ENCODE results near the gene PSMD4. TPM values are rescaled to one million over a fixed set of nuclear protein-coding genes. Genes with fewer than 3 reads are reported as not detected.

PSMD4 gene
- polyA plus RNA-seq, 3 donors = 115 to 142 (median 130) TPM

Other genes starting within 250 kb of the PSMD4 start
- gene MINDY1, start 247.8 kb upstream of the PSMD4 start, polyA plus RNA-seq = 10 to 100 TPM; 12.0 to 24.0 (median 13.9) TPM
- gene PRUNE1, start 246.3 kb upstream of the PSMD4 start, polyA plus RNA-seq = 10 to 100 TPM in 1 of 3 donors, 1 to 10 TPM in 2; 8.6 to 14.2 (median 9.9) TPM
- gene BNIPL, start 218.1 kb upstream of the PSMD4 start, polyA plus RNA-seq = 1 to 10 TPM in 1 of 3 donors, under 1 TPM in 2; 0.16 to 1.1 (median 0.34) TPM
- gene C1orf56, start 207.0 kb upstream of the PSMD4 start, polyA plus RNA-seq = 1 to 10 TPM; 1.8 to 5.0 (median 3.9) TPM
- 10 to 100 TPM; 25.9 to 72.3 (median 64.3) TPM for gene CDC42SE1, start 195.1 kb upstream of the PSMD4 start, polyA plus RNA-seq
- 1 to 10 TPM in 2 of 3 donors, under 1 TPM in 1; 0.38 to 7.2 (median 1.8) TPM for gene MLLT11, start 194.3 kb upstream of the PSMD4 start, polyA plus RNA-seq
- gene GABPB2, start 184.0 kb upstream of the PSMD4 start, polyA plus RNA-seq = 10 to 100 TPM in 1 of 3 donors, 1 to 10 TPM in 2; 3.0 to 12.4 (median 8.3) TPM
- gene SEMA6C, start 108.1 kb upstream of the PSMD4 start, polyA plus RNA-seq = 10 to 100 TPM in 1 of 3 donors, 1 to 10 TPM in 2; 3.3 to 22.9 (median 6.7) TPM
- 10 to 100 TPM in 1 of 3 donors, 1 to 10 TPM in 2; 1.4 to 20.4 (median 5.8) TPM for gene TNFAIP8L2, start 98.1 kb upstream of the PSMD4 start, polyA plus RNA-seq
- 1 to 10 TPM; 3.3 to 5.3 (median 3.9) TPM for gene LYSMD1, start 88.8 kb upstream of the PSMD4 start, polyA plus RNA-seq
- 10 to 100 TPM; 16.7 to 39.8 (median 29.7) TPM for gene SCNM1, start 88.6 kb upstream of the PSMD4 start, polyA plus RNA-seq
- under 1 TPM; 0.16 to 0.62 (median 0.56) TPM for gene TMOD4, start 78.8 kb upstream of the PSMD4 start, polyA plus RNA-seq
- 10 to 100 TPM; 19.9 to 34.8 (median 26.3) TPM for gene VPS72, start 64.5 kb upstream of the PSMD4 start, polyA plus RNA-seq
- gene PIP5K1A, start 56.2 kb upstream of the PSMD4 start, polyA plus RNA-seq = 10 to 100 TPM in 2 of 3 donors, 1 to 10 TPM in 1; 6.9 to 28.8 (median 25.1) TPM
- 1 to 10 TPM; 4.9 to 10.0 (median 7.5) TPM for gene ZNF687, start 27.6 kb downstream of the PSMD4 start, polyA plus RNA-seq
- 10 to 100 TPM; 24.5 to 55.2 (median 46.7) TPM for gene PI4KB, start 72.7 kb downstream of the PSMD4 start, polyA plus RNA-seq
- 10 to 100 TPM in 2 of 3 donors, 1 to 10 TPM in 1; 5.7 to 20.2 (median 16.9) TPM for gene RFX5, start 92.5 kb downstream of the PSMD4 start, polyA plus RNA-seq
- 100 to 1,000 TPM in 2 of 3 donors, 10 to 100 TPM in 1; 36.3 to 141 (median 141) TPM for gene SELENBP1, start 118.0 kb downstream of the PSMD4 start, polyA plus RNA-seq
- 100 to 1,000 TPM; 145 to 348 (median 335) TPM for gene PSMB4, start 144.8 kb downstream of the PSMD4 start, polyA plus RNA-seq
- gene POGZ, start 204.8 kb downstream of the PSMD4 start, polyA plus RNA-seq = 10 to 100 TPM; 10.8 to 17.6 (median 16.8) TPM